GF-D8 (cell line): ENCODE data around the gene GALNT2.

ENCODE experiments used
- DNase-seq: peaks from one replicate; lab custom pipeline; 2025; lab: John Stamatoyannopoulos, UW

GALNT2 gene

DNA sequence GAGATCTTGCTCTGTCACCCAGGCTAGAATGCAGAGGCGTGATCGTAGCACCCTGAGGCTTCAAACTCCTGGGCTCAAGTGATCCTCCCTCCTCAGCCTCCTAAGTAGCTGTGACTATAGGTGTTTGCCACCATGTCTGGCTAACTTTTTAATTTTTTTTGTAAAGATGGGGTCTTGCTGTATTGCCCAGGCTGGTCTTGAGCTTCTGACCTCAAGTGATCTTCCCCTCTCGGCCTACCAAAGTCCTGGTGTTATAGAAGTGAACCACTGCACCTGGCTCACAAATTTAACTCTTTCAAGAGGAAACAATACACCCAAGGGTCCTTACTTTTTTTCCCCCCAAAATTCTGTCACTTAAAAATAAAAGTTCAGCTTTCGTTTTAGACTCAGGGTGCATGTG lies 62.3 kb downstream of the GALNT2 start:
- no peak for DNase-seq

DNA sequence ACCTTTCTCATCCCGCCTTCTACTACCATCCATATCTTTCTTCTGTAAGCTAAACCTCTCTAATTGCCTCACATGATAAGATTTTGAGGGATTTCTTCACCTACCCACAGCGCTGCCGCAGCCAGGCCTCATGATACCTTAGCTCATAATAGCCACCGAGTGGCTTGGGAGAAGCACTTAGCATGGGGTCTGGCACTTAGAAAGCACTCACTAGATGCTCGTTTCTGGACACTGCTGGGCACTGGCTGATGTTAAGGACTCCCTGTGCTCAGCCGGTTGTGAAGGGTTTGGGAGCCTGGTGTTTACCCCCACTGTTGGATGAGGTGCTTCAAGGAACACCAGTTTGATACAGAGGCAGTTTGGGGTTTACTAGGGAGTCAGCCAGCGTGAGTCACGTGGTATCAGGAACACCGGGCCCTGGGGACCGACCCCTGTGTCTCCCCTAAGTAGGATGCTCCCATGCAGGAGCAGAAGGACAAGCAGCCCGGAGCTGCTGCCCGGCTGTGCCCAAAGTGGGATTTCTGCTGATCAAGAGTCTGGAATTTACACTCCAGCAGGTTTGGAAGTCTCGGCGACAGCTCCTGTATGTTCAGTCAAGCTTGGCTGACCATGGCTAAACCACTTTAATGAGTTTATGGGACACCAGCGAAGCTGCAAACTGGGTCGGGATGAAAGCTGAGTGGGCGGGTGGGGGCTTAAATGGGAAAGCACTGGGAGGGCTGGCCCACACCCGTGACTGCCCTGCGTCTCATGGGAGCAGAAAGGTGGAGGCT lies 63.3 kb downstream of the GALNT2 start:
- no peak for DNase-seq

DNA sequence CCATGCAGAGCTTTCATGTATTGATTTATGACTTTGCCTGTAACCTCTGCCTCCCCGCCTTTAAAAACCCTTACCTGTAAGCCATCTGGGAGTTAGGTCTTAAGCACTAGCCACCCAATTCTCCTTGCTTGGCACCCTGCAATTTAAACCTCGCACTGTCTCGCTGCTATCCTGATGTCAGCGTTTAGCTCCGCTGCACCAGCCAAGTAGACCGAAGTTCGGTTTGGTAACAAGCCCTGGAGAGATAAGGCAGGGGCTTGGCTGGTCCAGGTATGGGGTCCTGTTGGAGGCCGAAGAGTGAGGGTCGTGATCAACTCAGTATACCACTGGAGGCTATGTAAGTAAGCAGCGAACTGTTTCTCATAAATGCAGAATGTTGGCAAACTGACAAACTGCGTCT lies 64.4 kb downstream of the GALNT2 start:
- DNase-seq = no peak

DNA sequence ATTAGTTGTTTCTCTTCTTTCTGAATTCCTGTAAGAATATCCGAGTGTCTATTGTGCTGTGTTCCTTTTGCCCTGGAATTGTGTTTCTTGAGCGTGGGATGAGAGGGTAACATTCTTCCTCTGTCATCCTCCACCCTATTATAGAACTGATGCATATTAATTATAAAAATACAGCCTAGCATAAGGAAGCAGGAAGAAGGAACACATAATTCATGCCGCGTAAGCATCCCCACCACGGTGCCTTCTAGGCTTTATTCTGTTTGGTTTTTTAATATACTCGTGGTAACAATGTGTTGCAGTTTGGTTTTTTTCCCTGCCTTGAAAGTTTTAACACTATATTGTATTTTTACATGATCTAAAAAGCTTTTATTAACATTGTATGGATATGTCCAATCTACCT lies 65.7 kb downstream of the GALNT2 start:
- no peak for DNase-seq

DNA sequence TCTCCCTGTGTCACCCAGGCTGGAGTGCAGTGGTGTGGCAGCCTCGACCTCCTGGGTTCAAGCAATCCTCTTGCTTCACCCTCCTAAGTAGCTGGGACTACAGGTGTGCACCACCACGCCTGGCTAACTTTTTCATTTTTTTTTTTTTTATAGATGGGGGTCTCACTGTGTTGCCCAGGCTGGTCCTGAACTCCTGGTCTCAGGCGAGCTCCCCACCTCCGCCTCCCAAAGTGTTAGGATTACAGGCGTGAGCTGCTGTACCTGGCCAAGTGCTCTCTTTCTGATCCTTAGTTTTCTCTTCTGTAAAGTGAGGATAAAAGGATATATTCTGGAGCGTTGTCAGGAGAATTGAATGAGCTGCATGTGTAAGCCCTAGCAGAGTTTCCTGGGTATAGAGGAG lies 68.7 kb downstream of the GALNT2 start:
- DNase-seq = no peak

DNA sequence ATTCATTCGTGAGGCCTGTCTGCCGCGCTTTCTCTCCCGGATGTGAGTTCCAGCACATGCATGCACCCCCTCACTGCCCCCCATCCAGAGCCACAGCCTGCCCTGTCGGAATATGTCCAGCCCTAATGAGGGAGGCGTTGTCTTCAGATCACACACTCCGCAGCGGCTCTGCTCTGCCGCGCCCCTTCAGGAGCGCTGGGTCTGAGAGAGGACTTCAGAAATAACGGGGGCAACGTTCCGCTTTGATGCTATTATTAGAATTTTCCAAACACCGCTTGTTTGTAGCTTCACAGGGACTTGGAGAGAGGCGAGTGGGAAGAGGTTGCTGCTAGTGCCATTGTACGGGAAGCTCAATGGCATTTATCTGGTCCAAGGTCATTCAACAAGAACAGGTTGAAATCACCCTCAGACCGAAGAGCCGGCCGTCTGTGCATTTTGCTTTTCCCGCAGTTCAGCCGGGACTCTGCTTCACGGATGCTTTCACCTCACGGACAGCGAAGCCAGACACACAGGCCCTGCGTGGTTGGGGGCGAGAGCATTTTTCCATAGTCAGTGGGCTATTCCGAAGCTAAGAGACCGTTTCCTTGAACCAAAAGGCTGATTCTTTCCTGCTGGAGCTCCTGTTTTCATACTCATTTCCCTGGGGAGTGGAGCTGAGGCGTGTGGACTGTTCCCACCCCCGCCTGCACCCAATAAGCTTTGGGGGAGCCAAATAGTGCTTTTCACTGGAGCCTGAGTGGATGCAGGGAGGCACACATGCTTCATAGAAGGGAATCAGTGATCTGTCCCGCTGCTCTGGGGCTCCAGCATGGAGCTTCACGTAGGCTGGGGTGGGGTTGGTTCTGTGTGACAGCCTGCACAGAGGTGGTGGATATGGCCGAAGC lies 69.7 kb downstream of the GALNT2 start:
- no peak for DNase-seq

DNA sequence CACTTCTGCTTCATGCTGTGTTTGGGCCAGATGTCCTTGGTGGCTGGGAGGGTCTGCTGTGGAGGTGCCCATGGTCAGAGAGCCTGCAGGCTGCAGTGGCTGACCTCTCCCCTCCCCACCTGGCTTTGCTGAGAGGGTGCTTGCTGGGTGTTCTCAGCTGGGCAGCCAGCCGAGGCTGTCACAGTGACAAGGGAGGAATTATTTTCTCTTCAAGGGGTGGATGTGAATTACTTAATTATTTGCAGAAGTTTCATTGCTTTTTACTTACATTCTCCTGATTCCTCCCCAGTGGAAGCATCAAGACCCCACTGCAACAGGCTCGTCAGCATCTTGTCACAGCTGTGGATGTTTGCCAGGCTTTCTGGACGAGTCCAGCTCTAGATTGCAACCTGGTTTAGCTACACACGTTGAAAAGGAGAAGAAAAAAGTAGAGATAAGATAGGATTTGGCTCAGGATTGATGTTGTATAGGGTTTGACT lies 70.3 kb downstream of the GALNT2 start:
- DNase-seq = no peak

DNA sequence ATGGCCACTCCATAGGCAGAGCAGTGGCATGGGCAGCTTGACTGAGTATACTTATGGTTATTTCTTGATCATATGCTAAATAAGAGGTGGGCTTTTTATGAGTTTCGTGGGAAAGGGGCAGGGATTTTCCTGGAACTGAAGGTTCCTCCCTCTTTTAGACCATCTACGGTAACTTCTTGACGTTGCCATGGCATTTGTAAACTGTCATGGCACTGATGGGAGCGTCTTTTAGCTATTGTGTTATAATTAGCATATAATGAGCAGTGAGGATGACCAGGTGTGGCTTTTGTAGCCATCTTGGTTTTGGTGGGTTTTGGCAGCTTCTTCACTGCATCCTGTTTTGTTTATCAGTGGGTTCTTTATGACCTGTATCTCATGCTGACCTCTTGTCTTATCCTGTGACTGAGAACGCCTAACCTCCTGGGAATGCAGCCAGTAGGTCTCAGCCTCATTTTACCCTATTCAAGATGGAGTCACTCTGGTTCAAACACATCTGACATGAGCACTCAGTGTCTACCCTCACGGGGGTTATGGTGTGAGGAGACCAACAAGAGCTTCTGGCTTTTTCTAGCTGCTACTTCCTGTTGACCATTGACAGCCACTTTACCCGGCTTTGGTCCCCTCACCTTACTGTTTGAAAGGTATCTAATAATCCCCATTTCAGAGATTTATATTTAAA lies 71.7 kb downstream of the GALNT2 start:
- no peak for DNase-seq

DNA sequence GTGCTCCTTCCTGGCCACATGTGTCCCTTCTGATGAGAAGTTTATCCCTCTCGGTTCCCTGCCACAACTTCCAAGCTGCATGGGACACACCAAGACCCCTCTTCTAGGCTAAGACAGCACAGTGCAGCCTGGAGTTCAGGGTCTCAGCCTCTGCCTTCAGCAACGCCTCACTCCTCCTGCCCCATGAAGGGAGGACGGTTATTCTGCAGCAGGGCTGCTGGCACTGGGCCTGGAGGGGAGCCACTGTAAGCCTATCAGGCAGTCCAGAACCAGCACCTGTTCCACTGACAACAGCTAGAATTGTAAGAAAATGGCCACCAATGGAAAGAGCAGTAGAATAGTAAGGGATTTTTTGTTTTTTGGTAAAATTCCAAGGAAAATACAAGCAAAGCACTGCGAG lies 72.3 kb downstream of the GALNT2 start:
- DNase-seq = no peak

DNA sequence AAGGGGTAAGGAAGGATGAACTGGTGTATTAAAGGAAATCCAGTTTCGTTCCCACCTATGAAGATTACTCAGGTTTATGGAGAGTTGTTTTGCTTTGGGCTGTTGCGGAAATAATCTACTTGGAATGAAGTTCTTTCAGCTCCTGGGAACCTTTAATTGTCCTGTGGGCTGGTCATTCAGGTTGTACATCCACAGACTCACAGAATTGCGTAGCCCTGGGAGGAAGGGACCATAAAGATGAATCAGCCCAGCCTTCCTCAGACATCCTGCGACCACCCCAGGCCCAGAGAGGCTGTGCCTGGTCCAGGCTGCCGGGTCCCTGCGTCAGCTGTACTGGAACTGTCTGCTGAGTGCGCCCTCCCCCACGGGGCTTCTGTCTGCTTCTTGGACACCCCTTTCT lies 72.7 kb downstream of the GALNT2 start:
- DNase-seq = no peak

DNA sequence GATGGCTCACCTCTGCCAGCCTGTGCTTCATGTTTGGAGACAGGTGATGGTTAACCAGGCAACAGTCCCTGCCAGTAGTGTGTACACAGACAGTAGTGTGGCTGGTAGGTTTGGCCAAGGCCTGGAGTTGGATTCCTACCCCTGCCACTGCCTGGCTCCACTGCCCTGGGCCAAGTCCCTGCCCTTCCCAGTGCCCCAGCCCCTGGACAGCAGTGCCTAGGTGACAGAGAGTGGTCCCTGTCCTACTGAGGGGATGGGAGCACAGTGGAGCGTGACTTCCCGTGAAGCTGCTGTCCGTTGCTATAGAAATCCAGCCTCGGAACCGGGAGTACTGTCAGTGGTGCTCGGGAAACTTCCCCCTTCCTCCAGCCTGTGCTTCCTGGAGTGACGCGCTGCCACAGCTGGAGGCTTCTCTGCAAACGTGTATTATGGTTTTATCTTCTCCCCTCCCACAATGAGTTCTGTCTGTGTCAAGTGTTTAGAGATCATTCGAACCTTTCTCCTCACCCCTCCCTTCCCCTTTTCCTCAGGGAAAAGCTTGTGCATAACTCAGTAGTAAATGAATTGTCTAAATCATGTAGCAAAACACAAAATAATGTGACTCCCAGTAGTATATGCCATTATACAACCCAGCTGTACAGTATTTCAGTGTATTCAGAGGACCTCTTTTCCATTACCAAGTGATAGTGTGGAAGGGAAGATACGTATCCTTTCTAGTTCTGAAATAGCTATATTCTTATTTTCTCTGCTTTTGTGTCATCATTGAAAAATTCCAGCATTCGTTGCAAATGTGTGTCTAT lies 73.4 kb downstream of the GALNT2 start:
- no peak for DNase-seq

DNA sequence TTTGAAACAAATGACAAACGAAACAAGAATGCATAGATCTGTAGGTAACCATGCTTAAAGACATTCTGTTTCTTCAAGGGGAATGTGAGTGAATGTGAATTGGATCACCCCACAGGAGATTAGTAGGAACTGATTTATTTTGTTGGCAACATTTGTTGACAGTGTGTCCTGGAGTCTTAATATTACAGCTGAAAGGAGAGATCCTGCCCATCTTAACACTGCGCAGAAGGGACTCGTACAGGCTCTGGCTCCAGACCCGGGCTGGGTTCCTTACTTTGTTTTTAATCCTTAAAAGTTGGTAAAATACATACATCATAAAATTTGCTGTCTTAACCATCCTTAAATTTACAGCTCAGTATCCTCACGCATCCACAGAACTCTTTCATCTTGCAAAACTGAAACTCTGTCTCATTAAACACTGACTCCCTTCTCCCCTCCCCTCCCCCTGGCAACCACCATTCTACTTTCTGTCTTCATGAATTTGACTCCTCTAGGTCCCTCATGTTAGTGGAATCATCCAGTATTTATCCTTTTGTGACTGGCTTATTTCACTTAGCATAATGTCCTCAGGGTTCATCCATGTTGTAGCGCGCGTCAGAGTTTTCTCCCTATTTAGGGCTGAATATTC lies 74.1 kb downstream of the GALNT2 start:
- DNase-seq = no peak

DNA sequence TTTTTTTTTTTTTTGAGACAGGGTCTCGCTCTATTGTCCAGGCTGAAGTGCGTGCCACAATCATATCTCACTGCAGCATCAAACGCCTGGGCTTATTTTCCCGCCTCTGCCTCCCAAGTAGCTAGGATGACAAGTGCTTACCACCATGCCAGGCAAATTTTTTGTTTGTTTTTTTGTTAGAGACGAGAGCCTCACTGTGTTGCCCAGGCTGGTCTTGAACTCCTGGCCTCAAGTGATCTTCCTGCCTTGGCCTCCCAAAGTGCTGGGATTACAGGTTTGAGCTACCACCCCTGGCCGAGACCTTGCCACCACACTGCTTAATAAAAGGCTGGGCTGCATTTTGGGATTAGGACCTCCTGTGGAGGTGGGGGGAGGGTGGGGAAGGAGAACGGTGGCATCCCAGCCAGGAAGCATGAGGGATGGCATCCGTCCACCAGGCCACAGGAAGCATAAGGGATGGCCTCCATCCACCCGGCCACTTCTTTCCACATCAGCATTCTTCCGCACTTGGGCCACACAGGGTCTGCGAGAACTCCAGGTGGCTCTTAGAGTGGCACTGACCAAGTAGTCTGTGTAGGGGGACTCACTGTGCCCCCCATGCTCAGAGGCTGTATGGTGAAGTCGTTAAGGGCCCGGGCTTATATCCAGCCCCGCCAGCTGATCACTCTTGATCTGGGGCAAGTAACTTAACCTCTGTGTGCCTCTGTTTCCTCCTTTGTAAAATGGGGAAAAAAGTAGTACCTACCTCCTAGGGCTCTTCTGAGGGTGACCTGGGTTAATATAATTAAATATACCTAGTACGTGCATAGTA lies 75.0 kb downstream of the GALNT2 start:
- DNase-seq = no peak

DNA sequence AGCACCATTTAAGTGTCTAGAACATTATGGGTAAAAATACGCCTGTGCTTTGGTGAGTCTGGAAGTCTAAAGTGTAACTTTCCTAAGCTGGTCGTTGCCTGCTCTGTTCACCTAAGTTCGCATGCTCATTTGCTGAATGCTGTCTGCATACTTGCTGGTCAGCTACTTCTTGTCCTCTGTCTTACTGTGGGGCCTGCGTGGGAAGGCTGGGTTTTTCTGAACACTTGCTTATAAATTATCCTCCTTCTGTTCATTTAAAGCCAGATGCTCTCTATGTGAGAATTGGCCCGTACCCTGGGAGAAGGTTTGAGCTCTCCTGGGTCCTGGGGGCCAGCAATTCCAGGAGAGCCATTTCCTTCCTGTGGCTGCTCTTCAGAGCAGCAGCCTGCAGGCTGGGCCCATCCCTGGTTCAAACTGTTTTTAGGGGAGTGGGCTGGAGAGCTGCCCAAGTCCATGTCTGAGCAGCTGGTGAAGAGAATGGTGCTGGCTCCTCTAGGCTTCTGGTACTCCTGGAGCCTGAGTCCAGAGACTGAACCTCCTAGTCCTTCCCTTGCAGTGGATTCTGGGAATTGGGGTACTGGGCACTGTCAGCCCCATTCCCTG lies 75.7 kb downstream of the GALNT2 start:
- no peak for DNase-seq

DNA sequence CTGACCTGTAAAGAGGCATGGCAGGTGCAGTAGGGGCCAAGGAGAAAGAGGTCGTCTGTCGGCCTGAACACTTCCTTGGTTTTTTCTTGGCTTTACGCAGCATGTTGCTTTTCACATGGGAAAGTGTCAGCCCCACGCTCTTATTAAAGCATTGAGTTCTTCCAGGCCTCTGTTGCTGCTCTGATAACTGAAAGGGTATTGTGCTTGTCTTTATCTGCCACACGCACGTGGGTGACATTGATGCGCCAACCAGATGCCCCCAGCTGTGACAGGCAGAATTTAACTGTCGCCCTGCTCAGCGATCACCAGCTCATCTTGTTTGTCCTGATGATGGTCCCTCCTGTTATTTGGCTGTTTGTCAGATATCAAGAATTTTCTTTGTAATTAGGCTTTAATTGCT lies 76.5 kb downstream of the GALNT2 start:
- DNase-seq = no peak

DNA sequence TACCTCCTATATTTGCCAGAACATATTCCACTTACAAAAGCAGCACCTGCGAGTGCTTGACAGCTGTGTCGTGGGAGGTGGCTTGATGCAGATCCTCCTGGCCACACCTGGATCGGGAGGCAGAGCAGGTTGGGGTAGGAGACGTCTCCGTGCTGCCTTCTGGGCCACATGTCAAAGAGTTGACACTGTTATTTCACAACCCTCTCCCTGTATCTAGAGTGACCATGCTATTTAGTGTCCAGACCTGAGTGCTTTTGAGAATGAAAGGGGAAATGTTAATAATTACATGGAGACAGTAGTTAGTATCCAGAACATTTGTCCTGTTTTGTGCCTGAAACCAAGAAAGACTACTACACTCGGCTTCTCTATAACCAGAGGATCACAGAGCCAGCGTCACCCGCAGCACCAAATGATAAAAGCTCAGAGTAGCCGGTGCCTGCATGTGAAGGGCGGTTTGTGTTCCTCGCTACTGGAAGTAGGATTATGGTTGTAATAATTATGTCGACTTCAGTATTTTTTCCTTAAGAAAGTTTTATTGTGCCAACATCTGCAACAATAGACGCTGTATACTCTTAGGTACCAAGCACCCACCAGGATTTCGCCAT lies 77.1 kb downstream of the GALNT2 start:
- DNase-seq = no peak

DNA sequence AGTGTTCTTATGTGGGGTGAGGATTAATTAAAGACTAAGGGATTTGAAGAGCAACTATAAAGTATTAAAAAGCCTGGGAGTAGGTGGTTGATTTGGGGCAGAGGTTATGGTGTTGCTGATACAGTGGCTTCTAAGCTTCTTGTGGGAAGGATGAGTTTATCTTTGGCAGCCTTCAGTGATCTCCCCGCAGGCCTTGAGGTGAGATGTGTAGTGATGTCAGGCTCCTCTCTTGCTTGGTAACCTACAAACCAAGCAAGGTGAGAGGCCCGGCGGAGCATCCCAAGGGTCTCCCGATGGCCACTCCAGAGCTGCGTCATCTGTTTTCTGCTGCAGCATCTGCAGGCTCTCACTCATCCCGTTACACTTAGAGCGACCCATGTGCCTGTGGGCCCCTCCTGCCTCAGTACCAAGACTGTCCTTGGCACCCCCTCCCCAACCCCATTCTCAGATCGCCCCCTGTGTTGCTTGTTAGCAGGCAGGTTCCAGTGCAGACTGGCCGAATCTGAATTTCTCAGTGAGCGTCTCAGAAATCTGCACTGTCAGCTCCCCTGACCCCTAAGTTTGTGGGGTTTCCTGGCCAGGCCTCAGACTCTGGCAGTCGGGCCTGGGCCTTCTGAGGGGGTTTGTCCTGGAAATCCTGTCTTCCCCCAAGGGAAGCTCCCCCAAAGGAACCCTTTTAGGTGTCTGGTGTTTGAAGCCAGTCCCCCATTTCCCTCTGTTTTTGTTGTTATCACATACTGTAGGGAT lies 77.9 kb downstream of the GALNT2 start:
- DNase-seq = no peak

DNA sequence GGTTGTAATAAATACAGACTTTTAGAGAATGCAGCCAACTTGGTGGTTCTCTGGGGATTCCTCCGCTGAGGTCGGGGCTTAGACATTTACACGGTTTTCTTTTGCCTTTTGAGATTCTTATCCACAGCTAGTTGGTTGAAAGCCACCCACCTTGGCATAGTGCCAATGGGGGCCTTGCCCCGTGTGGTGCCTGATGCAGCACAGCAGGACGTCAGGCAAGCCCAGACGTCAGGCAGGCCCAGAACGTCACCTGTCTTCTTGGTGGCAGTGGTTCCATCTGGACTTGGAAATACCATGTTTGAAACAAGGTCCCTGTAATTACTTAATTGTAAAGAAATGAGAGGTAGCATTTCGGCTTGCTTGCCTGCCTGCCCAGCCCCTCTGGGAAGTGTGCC lies 78.5 kb downstream of the GALNT2 start:
- DNase-seq = no peak

DNA sequence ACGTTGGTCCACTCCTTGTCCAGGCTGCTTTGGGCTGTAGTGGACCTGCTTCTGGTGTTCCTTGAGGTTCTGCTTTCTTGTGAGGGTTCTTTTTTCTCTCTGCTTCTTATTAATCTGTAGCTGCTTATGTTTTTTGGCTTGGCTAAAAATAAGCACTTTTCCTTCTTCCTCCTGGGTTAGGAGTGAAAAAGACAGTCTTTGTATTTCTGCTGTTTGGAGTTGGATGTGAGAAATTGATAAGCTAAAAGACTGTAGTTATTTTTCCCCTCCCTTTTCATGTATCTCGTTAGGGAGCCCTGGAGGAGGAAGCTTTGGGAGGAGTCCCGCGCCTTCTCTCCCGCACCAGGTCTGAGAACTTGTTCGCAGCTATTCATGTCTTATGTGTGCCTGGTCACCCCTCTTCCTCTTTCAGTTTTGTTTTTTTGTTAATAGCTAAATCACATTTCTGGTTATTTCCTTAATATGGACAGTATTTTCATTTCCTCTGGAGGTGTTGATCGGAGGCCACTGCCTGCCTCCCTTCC lies 79.0 kb downstream of the GALNT2 start:
- DNase-seq = peak; percentile 17
